GM13977 (cell line): ENCODE measurements around the gene FAM171A2.
A peak's percentile ranks its signal among the peaks of the same experiment; 100 is the strongest.

Experiments
- DNase-seq: peaks from one replicate; pipeline ENCODE4 v3.0.0; 2012; ENCODE audit warnings: low spot score
- CTCF ChIP-seq: IDR thresholded peaks from 2 replicates; pipeline ENCODE4 v1.5.1; 2012; ENCODE audit warnings: mild to moderate bottlenecking, control low read depth; ENCODE audit not compliant: insufficient read depth; ENCODE audit errors: extremely low read depth, missing control alignments
- in situ Hi-C: fragments of 300-500 bp; cut with MboI; formaldehyde crosslinking; loops from one replicate; pipeline ENCODE4 v1.12.0; 2022; ENCODE audit warnings: low sequenced_read_pairs, low pct_unique_long_range_greater_than_20kb, mixed read lengths, inconsistent platforms; ENCODE audit not compliant: unreplicated experiment

The FAM171A2 gene

GRCh38 chr17:44314031-44314430 lies 49.6 kb downstream of the FAM171A2 start:
- in situ Hi-C loops, result no loop called here
- no peak for DNase-seq
- TF ChIP-seq CTCF, result no peak

DNA sequence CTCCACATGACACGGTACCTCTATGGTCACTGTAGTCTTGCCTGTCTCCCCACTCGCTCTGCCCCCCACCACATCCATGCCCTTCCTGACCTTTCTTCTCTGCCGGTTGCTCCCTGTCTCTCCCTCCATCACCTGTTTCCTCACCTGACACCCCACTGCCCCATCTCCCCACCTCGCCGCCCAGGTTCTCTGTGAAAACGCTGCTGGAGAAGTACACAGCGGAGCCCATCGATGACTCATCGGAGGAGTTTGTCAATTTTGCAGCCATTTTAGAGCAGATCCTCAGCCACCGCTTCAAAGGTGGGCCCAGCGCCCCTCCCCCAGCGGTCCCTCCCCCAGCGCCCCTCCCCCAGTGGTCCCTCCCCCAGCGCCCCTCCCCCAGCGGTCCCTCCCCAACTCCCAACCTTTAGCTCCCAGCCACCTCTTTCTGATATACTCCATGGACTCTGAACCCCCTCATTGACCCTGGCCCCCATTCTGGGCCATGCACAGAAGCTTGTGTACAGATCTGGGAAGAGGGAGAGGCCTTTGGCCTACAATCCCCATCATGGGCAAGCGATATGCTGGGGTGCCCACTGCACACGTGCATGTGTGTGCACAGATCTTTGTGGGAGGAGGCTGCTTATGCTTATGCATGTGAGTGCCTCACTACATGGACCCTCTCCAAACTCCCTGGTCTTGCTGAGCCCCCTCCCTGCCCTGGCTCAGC lies 51.1 kb downstream of the FAM171A2 start:
- TF ChIP-seq CTCF, result no peak
- DNase-seq, result no peak
- in situ Hi-C loops, result no loop called here

DNA sequence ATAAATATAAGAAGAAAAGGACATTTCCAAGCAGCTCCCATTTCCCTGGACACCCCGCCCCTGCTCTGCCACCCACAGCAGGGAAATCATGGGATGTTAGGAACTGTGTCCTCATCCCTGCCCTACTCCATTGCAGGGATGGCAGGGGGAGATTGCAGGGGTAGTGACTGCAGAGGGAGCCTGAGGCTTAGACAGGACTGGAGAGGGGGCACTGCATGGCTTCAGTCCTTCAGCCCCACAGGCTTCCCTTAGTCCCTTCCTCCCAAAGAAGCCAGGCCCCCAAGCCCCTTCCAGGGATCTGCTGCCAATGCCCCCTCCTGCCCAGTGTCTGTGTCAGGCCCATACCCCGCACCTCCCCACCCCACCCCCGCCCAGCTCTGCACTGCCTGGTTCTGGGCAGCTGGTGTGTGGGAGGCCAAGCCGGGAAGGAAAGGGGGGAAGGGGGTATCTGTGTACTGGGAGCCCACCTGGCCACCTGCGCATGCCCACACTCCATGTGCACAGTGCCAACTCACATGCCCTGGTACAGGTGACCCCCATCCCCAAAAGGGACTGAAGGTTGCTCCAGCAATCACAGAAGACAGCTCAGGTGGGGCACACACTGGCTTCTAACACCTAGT lies 52.0 kb downstream of the FAM171A2 start:
- TF ChIP-seq CTCF, result no peak
- DNase-seq, result no peak
- in situ Hi-C loops, result no loop called here

- in situ Hi-C loops, result no loop called here
- no peak for TF ChIP-seq CTCF
- peak; percentile 4 for DNase-seq
These were observed 52.9 kb downstream of the FAM171A2 start for GRCh38 chr17:44310609-44311376.

- TF ChIP-seq CTCF, result no peak
- in situ Hi-C loops, result no loop called here
- DNase-seq, result peak; percentile 13
These were observed 53.5 kb downstream of the FAM171A2 start for GRCh38 chr17:44310188-44310587.

DNA sequence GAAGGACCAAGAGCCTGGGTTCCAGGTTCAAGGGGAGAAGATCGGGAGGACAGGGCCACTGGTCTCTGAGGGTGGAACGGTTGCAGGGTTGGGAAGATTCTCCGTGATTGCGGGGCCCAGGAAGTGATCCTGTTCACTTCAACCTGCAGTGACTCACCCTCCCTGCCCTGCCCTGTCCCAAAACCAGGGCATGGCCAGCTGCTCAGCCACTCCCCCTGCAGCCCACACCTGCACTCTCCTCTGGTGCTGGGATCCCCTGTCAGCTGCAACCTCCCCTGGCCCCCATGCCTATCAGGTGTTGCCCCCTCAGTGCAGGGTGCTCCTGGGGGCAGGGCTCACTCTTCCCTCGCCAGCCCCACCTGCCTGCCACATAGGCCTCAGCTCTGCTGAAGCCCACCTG lies 54.2 kb downstream of the FAM171A2 start:
- in situ Hi-C loops, result no loop called here
- TF ChIP-seq CTCF, result no peak
- DNase-seq, result peak; percentile 24
